ENCODE data around the gene CABP1. TPM values are rescaled to one million over a fixed set of nuclear protein-coding genes. Genes with fewer than 3 reads are reported as not detected.
A peak's percentile ranks its signal among the peaks of the same experiment; 100 is the strongest.

The CABP1 gene
- total RNA-seq, 1 experiment from 2014 or later: 3.0 TPM

- Histone ChIP-seq H3K18ac (ENCODE audit: insufficient read length, low read depth, low read length) (no peak overlapping the region), H3K14ac (ENCODE audit: insufficient read depth, low read length) (no peak overlapping the region), H4K20me1 (ENCODE audit: control insufficient read depth, insufficient read depth, insufficient read length) (no peaks in the 10 kb centered on the region), H3K4me2 (ENCODE audit: insufficient read depth, insufficient read length, low read length) (no peak overlapping the region), H2AFZ (ENCODE audit: low read length) (no peak overlapping the region), H3K27ac (ENCODE audit: insufficient read length, low read depth, low read length) (no peak overlapping the region), H4K91ac (ENCODE audit: insufficient read length, low read depth, low read length) (no peak overlapping the region), H3K56ac (ENCODE audit: insufficient read length, low read depth, low read length) (no peak overlapping the region), H2BK20ac (ENCODE audit: low read depth, low read length, poor library complexity, severe bottlenecking) (no peak overlapping the region), H4K5ac (ENCODE audit: insufficient read length, low read depth, low read length) (no peak overlapping the region), H2BK5ac (ENCODE audit: insufficient read length, low read length) (no peak overlapping the region), H3K79me2 (ENCODE audit: insufficient read depth, low read length) (no peaks in the 10 kb centered on the region), H2BK15ac (ENCODE audit: low read depth, low read length) (no peak overlapping the region), H2BK120ac (ENCODE audit: low read depth, low read length, poor library complexity, severe bottlenecking) (no peak overlapping the region), H2AK5ac (ENCODE audit: insufficient read length, low read length) (no peak overlapping the region), H2BK12ac (ENCODE audit: insufficient read length, low read depth, low read length) (no peak overlapping the region), H3K9me3 (ENCODE audit: control insufficient read depth, low read depth, low read length) (no peaks in the 10 kb centered on the region), H3K79me1 (ENCODE audit: insufficient read depth, low read depth, low read length, poor library complexity, severe bottlenecking) (no peaks in the 10 kb centered on the region), H3K23ac (ENCODE audit: insufficient read length, low read depth, low read length) (no peak overlapping the region), H4K8ac (replicated peaks; ENCODE audit: insufficient read length, low read depth, low read length) (no peak overlapping the region), H3K4me1 (ENCODE audit: insufficient read depth, low read length) (no peaks in the 10 kb centered on the region), H3K23me2 (ENCODE audit: insufficient read length, low read depth, low read length, poor library complexity, severe bottlenecking) (no peaks in the 10 kb centered on the region), H3K4ac (ENCODE audit: low read depth, low read length) (no peak overlapping the region), H3K9ac (ENCODE audit: extremely low read depth, insufficient read length, low read length) (no peak overlapping the region), H3K27me3 (ENCODE audit: insufficient read depth, low read length) (no peaks in the 10 kb centered on the region), H3T11ph (ENCODE audit: low read length) (no peak overlapping the region)
- no peaks in the 10 kb centered on the region for H3K27me3 Mint-ChIP-seq (ENCODE audit: low read depth)
- H3K4me3 Mint-ChIP-seq: no peak overlapping the region
- no peak for TF ChIP-seq CTCF (conservative IDR thresholded peaks at IDR 0.05)
- no peak for DNase-seq
- H3K27ac Mint-ChIP-seq: peak overlapping the region in 1 of 3 experiments; percentile 2; a peak in 1 of 7 replicates
- H3K36me3 Mint-ChIP-seq (ENCODE audit: insufficient read depth in 1 of 3, low read depth in 3 of 3): peaks cover 41 to 69% (median 63%) of the 10 kb centered on the region in 3 experiments; a peak in 6 of 7 replicates
- WGBS (ENCODE audit: extremely low coverage, insufficient read length, low lambda C conversion rate): no CpG with 5 or more reads among the region's 5 CpGs
- H3K4me1 Mint-ChIP-seq: no peaks in the 10 kb centered on the region
- no peaks in the 10 kb centered on the region for H3K9me3 Mint-ChIP-seq
Measured at GRCh38 chr12:120700886-120701285, 60.5 kb downstream of the CABP1 start.
